HepG2 (cell line): Measurements from ENCODE around the gene FCER1G. TPM values are rescaled to one million over a fixed set of nuclear protein-coding genes. Genes with fewer than 3 reads are reported as not detected.

Source experiments
- ATAC-seq: fragments of 200-7000 bp; cut with Tn5 transposase; 3 replicates; pipeline ENCODE4 v1.9.1; 2020; ENCODE audit warnings: mild to moderate bottlenecking, moderate library complexity
- BruUV-seq: library from RNA; stranded (reverse); fragments of 400-500 nt; replicated peaks from 2 replicates; lab custom pipeline; 2021; lab: Mats Ljungman, UMichigan
- CTCF ChIA-PET: fragments of 300-600 bp; formaldehyde crosslinking; extraction: SDS; loops from one replicate; lab custom pipeline; 2021; ENCODE audit warnings: low total read pairs, inconsistent platforms, low intra/inter-chr PET ratio; lab: Yijun Ruan, JAX
- POLR2A ChIA-PET: fragments of 350-600 bp; sonication (Branson Sonifier 250); formaldehyde crosslinking; loops from one replicate; lab custom pipeline; 2020; ENCODE audit warnings: antibody characterized with exemption, inconsistent platforms; lab: Yijun Ruan, JAX
- DNase-seq: peaks from one replicate; pipeline ENCODE4 v3.0.0-alpha.2; 2015; ENCODE audit warnings: low spot score
- FAIRE-seq: peaks from 3 replicates; lab custom pipeline; 2011; peaks lifted over from hg19 to GRCh38; lab: Jason Lieb, UNC
- H2AFZ ChIP-seq: one replicate; pipeline ENCODE4 v1.6.1; 2011; ENCODE audit warnings: low read length, inconsistent platforms
- H3K27ac ChIP-seq: fragments of 300-600 bp; 3 replicates; pipeline ENCODE4 v1.8.0; 2011; ENCODE audit warnings: mixed run types, mild to moderate bottlenecking, mixed read lengths, low read length, inconsistent platforms; ENCODE audit not compliant: insufficient read depth; ENCODE audit errors: extremely low read length
- H3K27me3 ChIP-seq, 2 experiments: fragments of 200-600 bp in 1 of 2; 2 replicates in 1 of 2; 3 replicates in 1 of 2; pipeline versions ENCODE4 v1.6.0 to v1.8.0; 2011; ENCODE audit warnings: low read length in 2 of 2, mild to moderate bottlenecking in 2 of 2, moderate library complexity in 2 of 2, inconsistent platforms in 1 of 2; ENCODE audit not compliant: insufficient read depth in 2 of 2, control insufficient read depth in 1 of 2
- H3K36me3 ChIP-seq, 2 experiments: fragments of 200-600 bp in 1 of 2; replicated peaks in 1 of 2; 2 replicates in 1 of 2; 3 replicates in 1 of 2; pipeline versions ENCODE4 v1.5.1 to v1.8.0; 2011; ENCODE audit warnings: low read length in 2 of 2, inconsistent platforms in 1 of 2; ENCODE audit not compliant: insufficient read depth in 2 of 2, control insufficient read depth in 1 of 2
- H3K4me1 ChIP-seq: 2 replicates; pipeline ENCODE4 v1.5.1; 2012; ENCODE audit warnings: low read length, inconsistent platforms; ENCODE audit not compliant: insufficient read depth
- H3K4me2 ChIP-seq: 2 replicates; pipeline ENCODE4 v1.6.0; 2011; ENCODE audit warnings: low read depth, low read length, inconsistent platforms
- H3K4me3 ChIP-seq, 3 experiments: fragments of 200-600 bp in 1 of 3; sonication (generic), shearing (Covaris generic) in 1 of 3; replicated peaks in 1 of 3; 2 replicates each; pipeline ENCODE4 v1.5.1; 2011 to 2016; ENCODE audit warnings: low read length in 3 of 3, inconsistent platforms in 2 of 3, low read depth in 2 of 3, mild to moderate bottlenecking in 2 of 3, control low read depth in 1 of 3, mixed read lengths in 1 of 3; ENCODE audit not compliant: insufficient read depth in 1 of 3
- H3K79me2 ChIP-seq: one replicate; pipeline ENCODE4 v1.6.1; 2011; ENCODE audit warnings: low read length, inconsistent platforms; ENCODE audit not compliant: insufficient read depth
- H3K9ac ChIP-seq: 2 replicates; pipeline ENCODE4 v1.6.0; 2011; ENCODE audit warnings: mild to moderate bottlenecking, low read depth, low read length, inconsistent platforms; ENCODE audit not compliant: insufficient read depth
- H3K9me3 ChIP-seq: 2 replicates; pipeline ENCODE4 v1.5.1; 2012; ENCODE audit warnings: mild to moderate bottlenecking, low read length
- H4K20me1 ChIP-seq: 2 replicates; pipeline ENCODE4 v1.6.0; 2011; ENCODE audit warnings: inconsistent platforms, mild to moderate bottlenecking, low read length, moderate library complexity; ENCODE audit not compliant: insufficient read depth
- SNAPC4 ChIP-seq: sonication (generic); formaldehyde crosslinking; IDR thresholded peaks from 2 replicates; pipeline ENCODE4 v1.4.0; 2020; ENCODE audit warnings: mild to moderate bottlenecking, missing genetic modification reagents
- ZNF367 ChIP-seq: sonication (generic); formaldehyde crosslinking; IDR thresholded peaks from 2 replicates; pipeline ENCODE4 v1.4.0; 2020; ENCODE audit warnings: missing genetic modification reagents, borderline replicate concordance
- ZNF446 ChIP-seq: sonication (generic); formaldehyde crosslinking; IDR thresholded peaks from 2 replicates; pipeline ENCODE4 v1.5.0; 2020; ENCODE audit warnings: mild to moderate bottlenecking, missing genetic modification reagents
- ZNF747 ChIP-seq: sonication (generic); formaldehyde crosslinking; IDR thresholded peaks from 2 replicates; pipeline ENCODE4 v1.8.1; 2023; ENCODE audit warnings: missing genetic modification reagents, mild to moderate bottlenecking, borderline replicate concordance
- ZSCAN12 ChIP-seq: sonication (generic); formaldehyde crosslinking; IDR thresholded peaks from 2 replicates; pipeline ENCODE4 v1.9.0; 2021; ENCODE audit warnings: mild to moderate bottlenecking, missing genetic modification reagents
- WGBS: methylation state at CpG from one replicate; pipeline ENCODE4 v1.1.6; 2017; ENCODE audit warnings: low lambda C conversion rate; 5-methylcytosine and 5-hydroxymethylcytosine counted together
- in situ Hi-C: cut with HindIII; loops from 2 replicates; pipeline ENCODE4 v1.10.0; 2017; ENCODE audit warnings: low pct_unique_long_range_greater_than_20kb; ENCODE audit not compliant: extremely low pct_ligation_motif_present
- intact Hi-C: fragments of 100-400 bp; cut with micrococcal nuclease; formaldehyde crosslinking; loops from one replicate; pipeline ENCODE4 v1.10.0; 2022; ENCODE audit not compliant: unreplicated experiment
- polyA plus RNA-seq, 8 experiments: library from polyadenylated mRNA; depleted of rRNA in 3 of 8; stranded (reverse) in 7 of 8; unstranded in 1 of 8; fragments of >200 nt; fragmentation: Illumina TruSeq in 4 of 8; extraction: Trizol in 4 of 8; gene quantifications; 2 replicates each; pipeline versions ENCODE4 v1.2.1 to v1.2.3, GENCODE V29; 2011 to 2016; ENCODE audit warnings: low read depth in 4 of 8, missing spikeins in 1 of 8, mixed read lengths in 1 of 8; ENCODE audit not compliant: insufficient read depth in 1 of 8
- total RNA-seq, 5 experiments: library from RNA; depleted of rRNA; stranded (reverse); fragments of >200 nt; fragmentation: Illumina TruSeq; extraction: Trizol; gene quantifications; 2 replicates each; pipeline ENCODE4 v1.2.3, GENCODE V29; 2016; ENCODE audit warnings: low read depth in 1 of 5

FCER1G gene
- total and polyA plus RNA-seq, 2 of the 13 experiments (the other 11 are each of a cell fraction or from before 2014, with no cell fraction given): 1.3 to 6.4 TPM

- TF ChIP-seq SNAPC4 (CRISPR knock-in tag): no peak
Observed at GRCh38 chr1:161172776-161173376, 42.2 kb upstream of the FCER1G start (continued).

- peaks cover 19% of the 10 kb centered on the region for H3K4me1 ChIP-seq
- no peak for TF ChIP-seq ZNF367 (CRISPR knock-in tag)
- no peak for TF ChIP-seq ZSCAN12 (CRISPR knock-in tag)
- no peak for TF ChIP-seq ZNF446 (CRISPR knock-in tag)
- no peak for TF ChIP-seq ZNF747 (CRISPR knock-in tag)
- in situ Hi-C loops: no loop called here
- intact Hi-C loops: no loop called here
- H3K27me3 ChIP-seq: no peaks in the 10 kb centered on the region; a peak in 1 of 5 replicates
- no peak overlapping the region for H3K4me2 ChIP-seq
- WGBS: 97% methylated on average over 11 of the region's 11 CpGs
- DNase-seq: no peak
- H3K9ac ChIP-seq: no peak overlapping the region
- H3K36me3 ChIP-seq: peaks cover 11 to 43% of the 10 kb centered on the region in 2 experiments
- BruUV-seq: no TSS peak
- no peak overlapping the region for H3K4me3 ChIP-seq
- H2AFZ ChIP-seq: no peak overlapping the region
- H4K20me1 ChIP-seq: no peaks in the 10 kb centered on the region
- ATAC-seq: no peak
- ChIA-PET CTCF (no interaction called here), POLR2A (no interaction called here)
- no peaks in the 10 kb centered on the region for H3K9me3 ChIP-seq
- no peak overlapping the region for H3K27ac ChIP-seq
- no peak for FAIRE-seq
- H3K79me2 ChIP-seq: peaks cover 10% of the 10 kb centered on the region
Observed at GRCh38 chr1:161173711-161174110, 41.4 kb upstream of the FCER1G start.
